HUES48 (cell line): ENCODE results near the gene RASA1.

Experiments used
- H3K27ac ChIP-seq: one replicate; pipeline ENCODE4 v1.7.0; 2013; ENCODE audit warnings: low read depth, low read length, inconsistent platforms
- H3K27me3 ChIP-seq: 2 replicates; pipeline ENCODE4 v1.6.1; 2013; ENCODE audit warnings: mild to moderate bottlenecking, low read length; ENCODE audit not compliant: control insufficient read depth, insufficient read depth
- H3K36me3 ChIP-seq: 2 replicates; pipeline ENCODE4 v1.6.1; 2013; ENCODE audit warnings: low read length; ENCODE audit not compliant: control insufficient read depth, insufficient read depth
- H3K4me1 ChIP-seq: 2 replicates; pipeline ENCODE4 v1.6.1; 2013; ENCODE audit warnings: mild to moderate bottlenecking, low read length; ENCODE audit not compliant: control insufficient read depth, insufficient read depth
- H3K4me3 ChIP-seq: 2 replicates; pipeline ENCODE4 v1.5.1; 2013; ENCODE audit warnings: mild to moderate bottlenecking, low read depth, low read length
- H3K9ac ChIP-seq: 2 replicates; pipeline ENCODE4 v1.6.1; 2013; ENCODE audit warnings: mild to moderate bottlenecking, low read depth, low read length, moderate library complexity
- H3K9me3 ChIP-seq: 2 replicates; pipeline ENCODE4 v1.6.1; 2013; ENCODE audit warnings: low read length; ENCODE audit not compliant: control insufficient read depth, insufficient read depth

RASA1 gene

DNA sequence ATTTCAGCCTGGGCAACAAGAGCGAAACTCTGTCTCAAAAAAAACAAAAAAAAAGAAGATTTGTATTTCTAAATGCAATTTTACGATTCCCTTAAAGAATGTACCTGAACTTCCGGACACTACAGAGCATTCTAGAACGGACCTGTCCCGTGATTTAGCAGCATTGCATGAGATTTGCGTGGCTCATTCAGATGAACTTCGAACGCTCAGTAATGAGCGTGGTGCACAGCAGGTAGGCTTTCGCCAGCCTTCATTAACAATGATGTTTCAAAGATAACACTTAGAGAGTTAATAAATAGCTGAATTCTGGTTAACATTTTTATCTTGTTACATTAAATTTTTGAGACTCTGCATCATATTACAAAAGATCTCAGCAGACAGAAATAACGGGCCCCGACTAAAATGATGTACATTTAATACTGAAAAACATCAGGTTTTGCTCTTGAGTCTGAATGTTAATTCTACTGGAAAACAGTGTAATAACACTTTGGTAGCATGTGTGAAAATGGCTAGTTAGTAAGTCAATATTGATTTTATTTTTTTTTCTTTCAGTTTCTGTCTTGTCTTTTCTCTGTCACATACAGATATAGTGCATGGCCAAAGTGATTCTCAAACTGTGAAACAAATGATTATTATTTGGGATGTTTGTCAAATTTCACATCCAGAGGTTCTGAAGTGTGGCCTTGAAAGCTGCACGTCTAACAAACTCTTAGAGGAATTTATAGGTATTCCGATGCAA is 121.8 kb downstream of the RASA1 start:
- Histone ChIP-seq H3K27me3 (no peaks in the 10 kb centered on the region), H3K4me1 (no peaks in the 10 kb centered on the region), H3K9me3 (no peaks in the 10 kb centered on the region)

DNA sequence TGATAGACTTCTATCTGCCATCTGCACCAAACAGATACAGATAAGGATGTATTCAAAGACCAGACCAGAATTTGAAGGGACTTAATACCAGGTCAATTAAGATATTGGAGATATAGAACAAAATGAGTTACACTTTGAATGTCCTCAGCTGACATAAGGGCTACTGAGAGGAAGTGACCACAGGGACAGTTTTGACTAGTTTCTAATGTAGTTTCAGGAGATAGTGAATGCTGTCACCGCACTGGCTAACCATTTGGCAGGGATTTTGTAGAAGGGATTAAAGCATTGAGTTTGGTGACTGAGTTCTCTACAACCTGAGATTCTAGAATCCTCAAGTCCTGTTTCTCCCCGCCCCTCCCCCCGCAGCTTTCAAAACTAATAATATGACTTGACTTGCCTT is 122.4 kb downstream of the RASA1 start:
- Histone ChIP-seq H3K9ac (no peak overlapping the region), H3K27ac (no peak overlapping the region), H3K4me3 (no peak overlapping the region), H3K4me1 (no peaks in the 10 kb centered on the region), H3K36me3 (peaks cover 98% of the 10 kb centered on the region), H3K27me3 (no peaks in the 10 kb centered on the region), H3K9me3 (no peaks in the 10 kb centered on the region)

More for the DNA sequence above, 121.8 kb downstream of the RASA1 start:
- Histone ChIP-seq H3K9ac (no peak overlapping the region), H3K27ac (no peak overlapping the region), H3K4me3 (no peak overlapping the region), H3K36me3 (peaks cover 98% of the 10 kb centered on the region)

GRCh38 chr5:87390576-87391199 is 123.0 kb downstream of the RASA1 start:
- peaks cover 98% of the 10 kb centered on the region for H3K36me3 ChIP-seq
- no peak overlapping the region for H3K9ac ChIP-seq
- H3K9me3 ChIP-seq = no peaks in the 10 kb centered on the region
- H3K27ac ChIP-seq = no peak overlapping the region
- no peaks in the 10 kb centered on the region for H3K4me1 ChIP-seq
- no peaks in the 10 kb centered on the region for H3K27me3 ChIP-seq
- no peak overlapping the region for H3K4me3 ChIP-seq

GRCh38 chr5:87392170-87392569 is 124.5 kb downstream of the RASA1 start:
- Histone ChIP-seq H3K27ac (no peak overlapping the region), H3K4me3 (no peak overlapping the region), H3K36me3 (peaks cover 99% of the 10 kb centered on the region), H3K27me3 (no peaks in the 10 kb centered on the region), H3K9ac (no peak overlapping the region), H3K4me1 (no peaks in the 10 kb centered on the region), H3K9me3 (no peaks in the 10 kb centered on the region)

DNA sequence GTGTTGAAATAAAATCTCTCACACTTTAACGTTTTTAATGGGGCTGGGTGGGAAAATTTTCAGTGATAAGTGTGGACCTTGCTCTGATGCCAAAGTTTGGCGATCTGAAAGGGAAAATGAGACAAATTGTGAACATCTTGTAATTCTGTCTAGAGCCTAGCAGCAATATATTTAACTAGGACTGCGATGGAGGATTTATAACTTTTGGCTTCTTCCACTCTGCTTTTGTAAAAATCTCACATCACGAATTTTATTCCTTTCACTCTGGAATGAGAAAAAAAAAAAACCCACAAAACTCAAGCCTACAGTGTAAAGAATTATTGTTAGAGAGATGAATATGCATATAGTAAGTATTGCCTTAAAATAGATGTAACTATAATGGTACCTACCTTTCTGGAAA is 125.1 kb downstream of the RASA1 start:
- no peak overlapping the region for H3K27ac ChIP-seq
- no peak overlapping the region for H3K9ac ChIP-seq
- H3K27me3 ChIP-seq = no peaks in the 10 kb centered on the region
- no peak overlapping the region for H3K4me3 ChIP-seq
- H3K36me3 ChIP-seq = peaks cover 99% of the 10 kb centered on the region
- no peaks in the 10 kb centered on the region for H3K4me1 ChIP-seq
- no peaks in the 10 kb centered on the region for H3K9me3 ChIP-seq

DNA sequence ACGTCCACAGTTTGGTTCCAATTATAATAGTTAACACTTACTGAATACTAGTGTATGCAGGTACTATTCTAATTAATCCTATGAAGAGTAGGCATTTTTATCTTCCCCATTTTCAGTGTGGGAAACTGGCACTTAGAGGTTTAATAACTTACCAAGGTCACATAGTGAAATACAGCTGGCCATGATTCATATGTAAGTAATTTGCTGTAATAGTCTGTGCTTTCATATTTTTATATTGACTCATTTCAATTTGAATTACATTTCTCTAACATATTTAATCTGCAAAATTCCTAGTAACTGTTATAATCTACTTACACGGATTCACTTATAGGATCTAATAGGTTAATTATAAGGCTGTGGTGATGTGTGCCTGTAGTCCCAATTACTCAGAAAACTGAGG is 125.6 kb downstream of the RASA1 start:
- H3K4me1 ChIP-seq = no peaks in the 10 kb centered on the region
- H3K27me3 ChIP-seq = no peaks in the 10 kb centered on the region
- H3K9me3 ChIP-seq = no peaks in the 10 kb centered on the region
- H3K36me3 ChIP-seq = peaks cover 99% of the 10 kb centered on the region
- H3K9ac ChIP-seq = no peak overlapping the region
- H3K4me3 ChIP-seq = no peak overlapping the region
- no peak overlapping the region for H3K27ac ChIP-seq

GRCh38 chr5:87394411-87395165 is 126.9 kb downstream of the RASA1 start:
- no peaks in the 10 kb centered on the region for H3K27me3 ChIP-seq
- no peak overlapping the region for H3K9ac ChIP-seq
- H3K9me3 ChIP-seq = no peaks in the 10 kb centered on the region
- peaks cover 100% of the 10 kb centered on the region for H3K36me3 ChIP-seq
- H3K27ac ChIP-seq = no peak overlapping the region
- no peak overlapping the region for H3K4me3 ChIP-seq
- no peaks in the 10 kb centered on the region for H3K4me1 ChIP-seq

GRCh38 chr5:87398981-87399614 is 131.4 kb downstream of the RASA1 start:
- 0 out of 2 replicates have a peak, but pooled peaks cover 3% of the 10 kb centered on the region for H3K9me3 ChIP-seq
- H3K4me1 ChIP-seq = no peaks in the 10 kb centered on the region
- no peak overlapping the region for H3K4me3 ChIP-seq
- no peak overlapping the region for H3K9ac ChIP-seq
- H3K27ac ChIP-seq = no peak overlapping the region
- no peaks in the 10 kb centered on the region for H3K27me3 ChIP-seq
- peaks cover 100% of the 10 kb centered on the region for H3K36me3 ChIP-seq

- Histone ChIP-seq H3K27ac (no peak overlapping the region), H3K9ac (no peak overlapping the region), H3K4me1 (no peaks in the 10 kb centered on the region), H3K4me3 (no peak overlapping the region), H3K9me3 (0 out of 2 replicates have a peak, but pooled peaks cover 3% of the 10 kb centered on the region), H3K36me3 (peaks cover 100% of the 10 kb centered on the region), H3K27me3 (no peaks in the 10 kb centered on the region)
Measured at GRCh38 chr5:87399720-87400119, 132.0 kb downstream of the RASA1 start.

- Histone ChIP-seq H3K9me3 (0 out of 2 replicates have a peak, but pooled peaks cover 3% of the 10 kb centered on the region), H3K4me3 (no peak overlapping the region), H3K27me3 (no peaks in the 10 kb centered on the region), H3K9ac (no peak overlapping the region), H3K36me3 (peaks cover 100% of the 10 kb centered on the region), H3K27ac (no peak overlapping the region), H3K4me1 (no peaks in the 10 kb centered on the region)
Measured at GRCh38 chr5:87400305-87400899, 132.7 kb downstream of the RASA1 start.
